KMS-11 (cell line): ENCODE measurements around the gene PRRC2C.
"Not testable (repeated sequence)": the region's sequence is repeated elsewhere in the genome, so short reads cannot be mapped to it uniquely, and the experiment has no call there.

Experiments
- H2AFZ ChIP-seq: fragments of 200-600 bp; sonication (generic); 2 replicates; pipeline ENCODE4 v1.6.1; 2016; ENCODE audit warnings: antibody characterized with exemption, mixed run types, low read depth
- H3K27ac ChIP-seq: fragments of 200-600 bp; sonication (generic); 2 replicates; pipeline ENCODE4 v1.6.1; 2016; ENCODE audit warnings: mild to moderate bottlenecking, mixed run types
- H3K27me3 ChIP-seq: fragments of 200-600 bp; sonication (generic); 2 replicates; pipeline ENCODE4 v1.6.1; 2017; ENCODE audit warnings: mild to moderate bottlenecking, low read depth, mixed run types, moderate library complexity; ENCODE audit not compliant: insufficient read depth
- H3K36me3 ChIP-seq: fragments of 200-600 bp; sonication (generic); 2 replicates; pipeline ENCODE4 v1.6.1; 2017; ENCODE audit warnings: mild to moderate bottlenecking, mixed run types; ENCODE audit not compliant: insufficient read depth
- H3K4me1 ChIP-seq: fragments of 200-600 bp; sonication (generic); 2 replicates; pipeline ENCODE4 v1.6.1; 2016; ENCODE audit warnings: mild to moderate bottlenecking, low read depth, mixed run types; ENCODE audit not compliant: poor library complexity, severe bottlenecking
- H3K4me2 ChIP-seq: fragments of 200-600 bp; sonication (generic); 2 replicates; pipeline ENCODE4 v1.7.0; 2016; ENCODE audit warnings: mild to moderate bottlenecking, mixed run types
- H3K4me3 ChIP-seq: fragments of 200-600 bp; sonication (generic); IDR thresholded peaks from 2 replicates; pipeline ENCODE4 v1.6.1; 2017; ENCODE audit warnings: low read depth, low read length, mixed read lengths; ENCODE audit not compliant: insufficient read depth
- H3K79me2 ChIP-seq: fragments of 200-600 bp; sonication (generic); 2 replicates; pipeline ENCODE4 v1.6.1; 2016; ENCODE audit warnings: low read depth, mixed run types; ENCODE audit not compliant: insufficient read depth
- H3K9ac ChIP-seq: fragments of 200-600 bp; sonication (generic); 2 replicates; pipeline ENCODE4 v1.6.1; 2016; ENCODE audit warnings: mild to moderate bottlenecking, mixed run types
- H4K20me1 ChIP-seq: fragments of 200-600 bp; sonication (generic); 2 replicates; pipeline ENCODE4 v1.6.1; 2016; ENCODE audit warnings: mild to moderate bottlenecking, mixed run types; ENCODE audit not compliant: insufficient read depth
- CTCF ChIP-seq: fragments of 200-600 bp; sonication (generic); conservative IDR thresholded peaks from 2 replicates; pipeline ENCODE4 v1.6.1; 2017; ENCODE audit warnings: low read depth, mild to moderate bottlenecking, antibody characterized with exemption, low read length, moderate library complexity, mixed read lengths

PRRC2C gene

GRCh38 chr1:171545523-171545922 lies 60.2 kb downstream of the PRRC2C start:
- H4K20me1 ChIP-seq, result no peaks in the 10 kb centered on the region
- no peak overlapping the region for H3K9ac ChIP-seq
- H3K4me3 ChIP-seq, result no peak overlapping the region
- peaks cover 16% of the 10 kb centered on the region; the same call in 1 of the 2 replicates for H3K79me2 ChIP-seq
- peaks cover 53% of the 10 kb centered on the region; the same call in 1 of the 2 replicates for H3K36me3 ChIP-seq
- H3K27ac ChIP-seq, result no peak overlapping the region
- H2AFZ ChIP-seq, result no peak overlapping the region
- TF ChIP-seq CTCF, result no peak
- H3K4me1 ChIP-seq, result no peaks in the 10 kb centered on the region
- H3K27me3 ChIP-seq, result no peaks in the 10 kb centered on the region
- no peak overlapping the region for H3K4me2 ChIP-seq

GRCh38 chr1:171550050-171550449 lies 64.7 kb downstream of the PRRC2C start:
- Histone ChIP-seq H3K4me3 (no peak overlapping the region), H3K4me2 (no peak overlapping the region), H2AFZ (no peak overlapping the region), H4K20me1 (no peaks in the 10 kb centered on the region), H3K27ac (no peak overlapping the region), H3K27me3 (no peaks in the 10 kb centered on the region), H3K79me2 (peaks cover 27% of the 10 kb centered on the region; the same call in 1 of the 2 replicates), H3K4me1 (no peaks in the 10 kb centered on the region), H3K36me3 (peaks cover 37% of the 10 kb centered on the region; the same call in 1 of the 2 replicates), H3K9ac (no peak overlapping the region)
- no peak for TF ChIP-seq CTCF

- not testable (repeated sequence) for H3K4me1 ChIP-seq, H3K27ac ChIP-seq, H3K4me3 ChIP-seq, H3K9ac ChIP-seq, H3K27me3 ChIP-seq, H4K20me1 ChIP-seq, H2AFZ ChIP-seq, H3K4me2 ChIP-seq
- peaks cover 32% of the 10 kb centered on the region; the same call in 1 of the 2 replicates for H3K79me2 ChIP-seq
- peaks cover 38% of the 10 kb centered on the region; the same call in 1 of the 2 replicates for H3K36me3 ChIP-seq
Observed at GRCh38 chr1:171550598-171551100, 65.3 kb downstream of the PRRC2C start.

GRCh38 chr1:171553960-171554359 lies 68.6 kb downstream of the PRRC2C start:
- H3K4me2 ChIP-seq, H4K20me1 ChIP-seq, H3K27me3 ChIP-seq, H3K4me1 ChIP-seq, H3K4me3 ChIP-seq, H2AFZ ChIP-seq, H3K27ac ChIP-seq, H3K9ac ChIP-seq: not testable (repeated sequence)
- H3K79me2 ChIP-seq, result peaks cover 32% of the 10 kb centered on the region; the same call in 1 of the 2 replicates
- peaks cover 39% of the 10 kb centered on the region; the same call in 1 of the 2 replicates for H3K36me3 ChIP-seq

- Histone ChIP-seq H3K27ac (no peak overlapping the region), H3K4me2 (no peak overlapping the region), H3K4me1 (no peaks in the 10 kb centered on the region), H2AFZ (no peak overlapping the region), H3K27me3 (no peaks in the 10 kb centered on the region), H3K36me3 (peaks cover 20% of the 10 kb centered on the region; the same call in 1 of the 2 replicates), H3K4me3 (no peak overlapping the region), H3K79me2 (no peaks in the 10 kb centered on the region), H4K20me1 (no peaks in the 10 kb centered on the region), H3K9ac (no peak overlapping the region)
- no peak for TF ChIP-seq CTCF
Observed at GRCh38 chr1:171563675-171564074, 78.3 kb downstream of the PRRC2C start.
